Trophoblast cell (in vitro differentiated cells and primary cell): ENCODE data around the gene P2RY12.

Experiments
- DNase-seq, 2 donors: peaks; one replicate each; pipeline ENCODE4 v3.0.0-alpha.2; 2016
- H2AFZ ChIP-seq: 2 replicates; pipeline ENCODE4 v1.6.1; 2013; ENCODE audit warnings: low read length, moderate library complexity, mild to moderate bottlenecking; ENCODE audit not compliant: insufficient read depth, poor library complexity
- H2AK5ac ChIP-seq: 2 replicates; pipeline ENCODE4 v1.6.1; 2013; ENCODE audit warnings: mild to moderate bottlenecking, low read length
- H2BK120ac ChIP-seq: 2 replicates; pipeline ENCODE4 v1.6.1; 2013; ENCODE audit warnings: low read length, mild to moderate bottlenecking, moderate library complexity; ENCODE audit not compliant: insufficient read depth, poor library complexity
- H2BK12ac ChIP-seq: 2 replicates; pipeline ENCODE4 v1.6.1; 2013; ENCODE audit warnings: mild to moderate bottlenecking, low read length, moderate library complexity
- H2BK5ac ChIP-seq: 2 replicates; pipeline ENCODE4 v1.6.1; 2013; ENCODE audit warnings: low read length, low read depth, moderate library complexity, mild to moderate bottlenecking; ENCODE audit not compliant: poor library complexity
- H3K14ac ChIP-seq: 2 replicates; pipeline ENCODE4 v1.6.1; 2013; ENCODE audit warnings: mild to moderate bottlenecking, low read length
- H3K18ac ChIP-seq: 2 replicates; pipeline ENCODE4 v1.6.1; 2013; ENCODE audit warnings: mild to moderate bottlenecking, low read length
- H3K23ac ChIP-seq: 2 replicates; pipeline ENCODE4 v1.6.1; 2013; ENCODE audit warnings: low read length
- H3K27ac ChIP-seq: 2 replicates; pipeline ENCODE4 v1.5.1; 2013; ENCODE audit warnings: low read depth, mild to moderate bottlenecking, inconsistent platforms, low read length, moderate library complexity
- H3K27me3 ChIP-seq: 2 replicates; pipeline ENCODE4 v1.6.1; 2013; ENCODE audit warnings: inconsistent platforms, mild to moderate bottlenecking, low read length, moderate library complexity; ENCODE audit not compliant: insufficient read depth
- H3K36me3 ChIP-seq, 2 experiments: 1 replicate in 1 of 2; 2 replicates in 1 of 2; pipeline ENCODE4 v1.6.1; 2013; ENCODE audit warnings: low read length in 2 of 2, mild to moderate bottlenecking in 2 of 2, moderate library complexity in 1 of 2; ENCODE audit not compliant: insufficient read depth in 2 of 2, control insufficient read depth in 1 of 2
- H3K4ac ChIP-seq: 2 replicates; pipeline ENCODE4 v1.6.1; 2013; ENCODE audit warnings: low read depth, mild to moderate bottlenecking, low read length, moderate library complexity
- H3K4me1 ChIP-seq, 2 experiments: 1 replicate in 1 of 2; 2 replicates in 1 of 2; pipeline ENCODE4 v1.6.1; 2013; ENCODE audit warnings: low read length in 2 of 2, mild to moderate bottlenecking in 2 of 2, moderate library complexity in 1 of 2; ENCODE audit not compliant: insufficient read depth in 2 of 2, control insufficient read depth in 1 of 2
- H3K4me2 ChIP-seq: 2 replicates; pipeline ENCODE4 v1.6.1; 2013; ENCODE audit warnings: inconsistent platforms, mild to moderate bottlenecking, low read length, moderate library complexity
- H3K4me3 ChIP-seq: 2 replicates; pipeline ENCODE4 v1.5.1; 2013; ENCODE audit warnings: mild to moderate bottlenecking, low read depth, low read length, inconsistent platforms
- H3K79me1 ChIP-seq: one replicate; pipeline ENCODE4 v1.6.1; 2013; ENCODE audit warnings: low read length
- H3K79me2 ChIP-seq: 2 replicates; pipeline ENCODE4 v1.6.1; 2013; ENCODE audit warnings: low read length, mild to moderate bottlenecking; ENCODE audit not compliant: control insufficient read depth, insufficient read depth, poor library complexity
- H3K9ac ChIP-seq: 2 replicates; pipeline ENCODE4 v1.6.1; 2013; ENCODE audit warnings: mild to moderate bottlenecking, low read length
- H3K9me3 ChIP-seq: 2 replicates; pipeline ENCODE4 v1.6.1; 2013; ENCODE audit warnings: low read depth, mild to moderate bottlenecking, control low read depth, inconsistent platforms, low read length; ENCODE audit not compliant: insufficient read depth
- H4K12ac ChIP-seq: 2 replicates; pipeline ENCODE4 v1.6.1; 2013; ENCODE audit warnings: low read depth, mild to moderate bottlenecking, low read length, moderate library complexity
- H4K8ac ChIP-seq: 2 replicates; pipeline ENCODE4 v1.6.1; 2013; ENCODE audit warnings: low read depth, mild to moderate bottlenecking, low read length, moderate library complexity
- H4K91ac ChIP-seq: one replicate; pipeline ENCODE4 v1.6.1; 2013; ENCODE audit warnings: low read depth, mild to moderate bottlenecking, low read length, moderate library complexity
- WGBS: extraction: QIAGEN DNeasy Blood & Tissue Kit; methylation state at CpG from one replicate; pipeline ENCODE4 v1.1.7; 2013; ENCODE audit warnings: missing lambda C conversion rate; ENCODE audit not compliant: insufficient read length, insufficient coverage; ENCODE audit errors: extremely low coverage; 5-methylcytosine and 5-hydroxymethylcytosine counted together

P2RY12 gene

DNA sequence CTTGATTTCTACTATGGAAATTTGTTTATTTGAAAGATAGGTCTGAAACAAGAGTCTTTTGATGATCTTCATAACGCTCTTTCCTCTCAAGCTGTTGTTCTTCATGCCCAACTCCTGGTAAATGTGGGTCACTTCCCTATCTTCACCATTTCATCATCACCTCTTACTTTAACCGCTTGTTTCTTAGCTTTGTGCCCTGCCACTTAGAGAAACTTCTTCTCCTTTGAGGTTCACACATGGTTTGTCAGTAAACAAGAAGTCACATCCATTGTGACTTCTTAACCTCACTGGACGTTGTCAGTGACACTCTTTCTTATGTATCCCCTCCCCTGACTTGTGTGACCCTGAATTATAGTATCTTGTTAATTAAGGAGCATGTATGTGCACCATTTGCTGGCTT, 38.3 kb downstream of the P2RY12 start:
- Histone ChIP-seq H3K27me3 (no peaks in the 10 kb centered on the region), H3K27ac (no peak overlapping the region)

DNA sequence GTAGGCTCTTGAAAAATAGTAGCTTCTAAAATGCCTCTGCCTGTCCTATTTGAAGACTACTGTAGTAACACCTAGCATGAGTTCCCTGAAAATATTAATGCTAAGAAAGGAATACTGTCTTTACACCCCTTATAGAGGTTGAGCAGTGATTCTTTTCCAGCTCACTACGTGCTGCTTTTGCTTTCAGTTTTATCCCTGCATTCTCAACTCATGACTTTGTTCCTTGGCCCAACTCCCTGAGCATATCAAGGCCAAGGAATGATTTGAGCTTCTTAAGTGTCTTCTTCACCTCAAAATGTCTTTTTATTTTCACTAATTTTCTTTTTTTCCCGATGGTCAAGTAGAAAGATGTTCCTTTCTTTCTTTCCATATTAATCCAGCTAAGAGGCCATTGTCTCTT, 38.7 kb downstream of the P2RY12 start:
- no peak overlapping the region for H2BK5ac ChIP-seq
- no peak overlapping the region for H3K23ac ChIP-seq
- no peak overlapping the region for H3K27ac ChIP-seq
- no peak overlapping the region for H3K4me2 ChIP-seq
- H2BK120ac ChIP-seq = no peak overlapping the region
- no peak overlapping the region for H3K18ac ChIP-seq
- no peak for DNase-seq
- H4K8ac ChIP-seq = no peak overlapping the region
- H2BK12ac ChIP-seq = no peak overlapping the region
- H3K36me3 ChIP-seq = peaks cover 0 to 1% of the 10 kb centered on the region in 2 experiments
- H3K4ac ChIP-seq = no peak overlapping the region
- no peaks in the 10 kb centered on the region for H3K79me1 ChIP-seq
- H2AK5ac ChIP-seq = no peak overlapping the region
- H3K9me3 ChIP-seq = no peaks in the 10 kb centered on the region
- H3K4me1 ChIP-seq = no peaks in the 10 kb centered on the region
- H3K9ac ChIP-seq = no peak overlapping the region
- H4K12ac ChIP-seq = no peak overlapping the region
- H3K27me3 ChIP-seq = no peaks in the 10 kb centered on the region
- no peak overlapping the region for H3K14ac ChIP-seq
- H3K4me3 ChIP-seq = no peak overlapping the region
- no peak overlapping the region for H4K91ac ChIP-seq
- no peak overlapping the region for H2AFZ ChIP-seq
- WGBS = no CpG with 5 or more reads among the region's 2 CpGs
- H3K79me2 ChIP-seq = no peaks in the 10 kb centered on the region

More for the DNA sequence above, 38.3 kb downstream of the P2RY12 start:
- H4K91ac ChIP-seq = no peak overlapping the region
- H3K4me3 ChIP-seq = no peak overlapping the region
- H3K14ac ChIP-seq = no peak overlapping the region
- no CpG with 5 or more reads among the region's 3 CpGs for WGBS
- H3K18ac ChIP-seq = no peak overlapping the region
- no peak overlapping the region for H2BK5ac ChIP-seq
- DNase-seq = no peak
- no peak overlapping the region for H3K4me2 ChIP-seq
- no peaks in the 10 kb centered on the region for H3K4me1 ChIP-seq
- H3K4ac ChIP-seq = no peak overlapping the region
- H4K8ac ChIP-seq = no peak overlapping the region
- H4K12ac ChIP-seq = no peak overlapping the region
- H2AK5ac ChIP-seq = no peak overlapping the region
- H3K9me3 ChIP-seq = no peaks in the 10 kb centered on the region
- no peaks in the 10 kb centered on the region for H3K79me1 ChIP-seq
- H2BK120ac ChIP-seq = no peak overlapping the region
- peaks cover 0 to 1% of the 10 kb centered on the region in 2 experiments for H3K36me3 ChIP-seq
- H3K79me2 ChIP-seq = no peaks in the 10 kb centered on the region
- H3K23ac ChIP-seq = no peak overlapping the region
- no peak overlapping the region for H2AFZ ChIP-seq
- no peak overlapping the region for H3K9ac ChIP-seq
- no peak overlapping the region for H2BK12ac ChIP-seq

DNA sequence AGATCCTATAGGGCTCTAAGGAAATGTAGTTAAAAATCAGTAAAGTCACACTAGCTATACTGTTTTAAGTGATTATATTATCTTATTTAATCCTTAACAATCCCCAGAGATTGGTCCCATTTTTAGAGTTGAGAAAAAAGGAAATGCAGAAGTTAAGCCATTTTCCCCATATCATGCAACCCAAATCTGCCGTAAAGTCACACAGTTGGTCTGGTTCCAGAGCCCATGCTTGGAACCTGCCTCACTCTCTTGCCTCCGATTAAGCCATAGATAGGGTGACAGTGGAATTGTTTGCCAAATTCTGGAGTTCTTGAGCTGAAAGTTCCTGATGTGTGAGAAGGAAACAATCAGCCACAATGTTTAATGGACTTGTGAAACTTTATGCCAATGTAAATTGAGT, 52.9 kb downstream of the P2RY12 start:
- H4K8ac ChIP-seq = no peak overlapping the region
- H3K18ac ChIP-seq = no peak overlapping the region
- no peaks in the 10 kb centered on the region for H3K79me1 ChIP-seq
- DNase-seq = no peak
- H4K12ac ChIP-seq = no peak overlapping the region
- H3K23ac ChIP-seq = no peak overlapping the region
- no peaks in the 10 kb centered on the region for H3K36me3 ChIP-seq
- H3K4ac ChIP-seq = no peak overlapping the region
- no peak overlapping the region for H2BK5ac ChIP-seq
- H3K27ac ChIP-seq = no peak overlapping the region
- H3K4me1 ChIP-seq = no peaks in the 10 kb centered on the region
- no peaks in the 10 kb centered on the region for H3K9me3 ChIP-seq
- no peak overlapping the region for H4K91ac ChIP-seq
- no peaks in the 10 kb centered on the region for H3K27me3 ChIP-seq
- no peak overlapping the region for H2BK120ac ChIP-seq
- no peak overlapping the region for H2AK5ac ChIP-seq
- no peaks in the 10 kb centered on the region for H3K79me2 ChIP-seq
- H2BK12ac ChIP-seq = no peak overlapping the region
- H3K4me3 ChIP-seq = no peak overlapping the region
- no CpG with 5 or more reads among the region's 2 CpGs for WGBS
- no peak overlapping the region for H3K14ac ChIP-seq
- no peak overlapping the region for H3K9ac ChIP-seq
- no peak overlapping the region for H2AFZ ChIP-seq
- H3K4me2 ChIP-seq = no peak overlapping the region

GRCh38 chr3:151330899-151331298, 53.7 kb downstream of the P2RY12 start:
- H2AFZ ChIP-seq = no peak overlapping the region
- H3K18ac ChIP-seq = no peak overlapping the region
- no peak overlapping the region for H4K91ac ChIP-seq
- H2AK5ac ChIP-seq = no peak overlapping the region
- no peaks in the 10 kb centered on the region for H3K79me1 ChIP-seq
- H3K4me1 ChIP-seq = no peaks in the 10 kb centered on the region
- no peaks in the 10 kb centered on the region for H3K36me3 ChIP-seq
- H3K23ac ChIP-seq = no peak overlapping the region
- no peak overlapping the region for H3K14ac ChIP-seq
- no peak overlapping the region for H4K12ac ChIP-seq
- H3K4me2 ChIP-seq = no peak overlapping the region
- H3K27ac ChIP-seq = no peak overlapping the region
- H3K9me3 ChIP-seq = no peaks in the 10 kb centered on the region
- H4K8ac ChIP-seq = no peak overlapping the region
- no peak for DNase-seq
- H3K9ac ChIP-seq = no peak overlapping the region
- H3K4ac ChIP-seq = no peak overlapping the region
- no peak overlapping the region for H3K4me3 ChIP-seq
- H2BK120ac ChIP-seq = no peak overlapping the region
- no peaks in the 10 kb centered on the region for H3K27me3 ChIP-seq
- H2BK5ac ChIP-seq = no peak overlapping the region
- H3K79me2 ChIP-seq = no peaks in the 10 kb centered on the region
- no peak overlapping the region for H2BK12ac ChIP-seq
